AG08395 (cell line): ENCODE measurements around the gene OAT.

Experiments used
- DNase-seq: peaks from one replicate; pipeline ENCODE4 v3.0.0; 2012; ENCODE audit warnings: mixed read lengths, low spot score

The OAT gene

DNA sequence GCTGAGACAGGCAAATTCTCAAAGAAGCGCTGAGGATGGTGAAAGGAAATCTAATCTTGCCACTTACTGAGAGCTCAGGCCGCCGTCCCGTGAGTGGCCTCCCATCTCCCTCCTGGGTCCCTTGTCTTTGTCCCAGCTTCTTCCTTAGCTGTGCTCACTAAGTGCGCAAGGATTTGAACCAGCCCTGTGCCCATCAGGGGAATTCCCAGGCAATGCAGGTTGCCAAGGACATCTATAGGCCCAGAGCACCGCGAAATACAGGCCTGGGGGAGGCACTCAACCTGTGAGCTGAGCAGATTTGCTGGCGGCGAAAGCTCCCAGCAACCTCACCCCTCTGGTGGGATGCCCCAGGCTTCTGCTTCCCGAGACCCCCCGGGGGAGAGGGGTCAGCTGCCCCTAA is 64.8 kb downstream of the OAT start:
- no peak for DNase-seq

DNA sequence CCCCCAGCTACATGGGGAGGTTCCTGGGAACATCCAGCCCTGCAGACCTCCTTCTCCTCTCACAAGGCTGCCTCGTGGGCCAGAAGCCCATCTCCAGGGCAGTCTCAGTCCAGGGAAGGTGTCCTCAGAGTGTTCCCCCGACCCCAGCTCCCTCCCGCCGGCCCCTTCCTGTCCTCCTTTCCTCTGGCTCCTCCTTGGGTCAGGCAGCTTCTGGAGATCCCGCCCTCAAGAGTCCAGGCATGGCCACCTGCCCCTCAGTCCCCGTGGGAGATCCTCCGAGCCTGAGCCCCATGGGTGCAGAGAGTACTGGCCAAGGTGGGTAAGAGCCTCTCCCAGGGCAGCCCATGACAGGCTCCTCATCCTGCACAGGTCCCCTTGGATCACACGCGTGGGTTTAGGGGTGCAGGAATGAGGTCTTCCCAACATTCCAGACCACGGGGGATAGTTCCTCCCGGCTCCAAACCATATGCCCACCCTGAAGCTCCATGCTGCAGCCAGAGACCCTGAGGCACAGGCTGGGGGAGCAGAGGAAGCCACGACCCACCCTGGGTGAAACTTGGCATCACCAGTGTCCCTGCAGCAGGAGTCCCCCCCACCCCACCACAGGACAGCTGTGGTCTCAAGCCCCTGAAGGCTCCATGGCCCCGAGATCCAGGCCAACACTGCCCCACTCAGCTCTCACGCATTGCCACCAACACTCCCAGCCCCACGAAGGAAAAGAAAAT is 65.5 kb downstream of the OAT start:
- DNase-seq = no peak

DNA sequence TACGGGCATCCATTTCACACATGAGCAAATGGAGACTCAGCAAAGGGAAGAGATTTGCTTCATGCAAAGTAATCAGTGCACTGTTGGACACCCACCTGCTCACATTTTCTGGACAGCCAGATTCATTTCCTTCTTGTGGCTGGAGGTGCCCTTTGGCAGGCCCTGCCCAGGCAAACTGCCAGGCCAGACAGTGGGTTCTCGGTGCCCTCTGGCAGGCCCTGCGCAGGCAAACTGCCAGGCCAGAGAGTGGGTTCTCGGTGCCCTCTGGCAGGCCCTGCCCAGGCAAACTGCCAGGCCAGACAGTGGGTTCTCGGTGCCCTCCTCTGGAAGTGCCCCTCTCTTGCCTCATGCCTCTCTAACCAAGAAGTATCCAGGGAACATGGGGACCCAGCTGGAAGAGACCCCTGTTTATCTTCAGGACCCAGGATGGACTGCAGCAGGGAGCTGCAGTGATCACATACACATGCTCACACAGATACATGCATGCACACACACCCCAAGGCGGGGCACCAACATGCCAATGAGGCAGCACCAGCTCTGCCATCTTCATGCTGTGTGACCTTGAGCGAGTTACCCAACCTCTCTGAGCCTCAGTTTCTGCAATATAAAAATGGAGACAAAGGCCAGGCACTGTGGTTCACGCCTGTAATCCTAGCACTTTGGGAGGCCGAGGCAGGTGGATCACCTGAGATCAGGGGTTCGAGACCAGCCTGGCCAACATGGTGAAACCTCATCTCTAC is 67.1 kb downstream of the OAT start:
- no peak for DNase-seq

DNA sequence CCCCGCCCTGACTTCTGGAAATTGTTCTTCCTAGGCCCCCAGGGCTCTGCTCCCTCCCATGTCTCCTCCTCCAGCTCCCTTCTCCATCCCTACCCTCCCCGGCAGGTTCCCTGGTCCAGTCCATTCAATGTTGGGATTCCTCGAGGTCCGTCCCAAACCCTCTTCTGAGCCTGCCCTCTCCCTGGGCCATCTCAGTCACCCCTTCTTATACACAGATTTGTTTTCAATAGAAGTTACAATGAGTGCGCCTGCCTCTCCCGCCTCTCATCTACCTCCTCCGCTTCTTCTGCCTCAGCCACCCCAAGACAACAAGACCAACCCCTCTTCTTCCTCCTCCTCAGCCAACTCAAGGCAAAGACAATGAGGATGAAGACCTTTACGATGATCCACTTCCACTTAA is 67.9 kb downstream of the OAT start:
- DNase-seq = no peak

DNA sequence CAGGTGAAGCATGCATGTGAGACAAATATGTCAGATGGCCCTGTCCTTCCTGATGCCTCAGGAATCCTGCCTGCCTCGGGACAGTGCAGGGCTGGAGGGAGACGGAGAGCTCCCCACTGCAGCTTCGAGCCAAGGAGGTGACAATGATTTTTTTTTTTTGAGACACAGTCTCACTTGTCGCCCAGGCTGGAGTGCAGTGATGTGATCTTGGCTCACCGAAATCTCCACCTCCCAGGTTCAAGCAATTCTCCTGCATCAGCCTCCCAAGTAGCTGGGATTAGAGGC is 68.8 kb downstream of the OAT start:
- no peak for DNase-seq

DNA sequence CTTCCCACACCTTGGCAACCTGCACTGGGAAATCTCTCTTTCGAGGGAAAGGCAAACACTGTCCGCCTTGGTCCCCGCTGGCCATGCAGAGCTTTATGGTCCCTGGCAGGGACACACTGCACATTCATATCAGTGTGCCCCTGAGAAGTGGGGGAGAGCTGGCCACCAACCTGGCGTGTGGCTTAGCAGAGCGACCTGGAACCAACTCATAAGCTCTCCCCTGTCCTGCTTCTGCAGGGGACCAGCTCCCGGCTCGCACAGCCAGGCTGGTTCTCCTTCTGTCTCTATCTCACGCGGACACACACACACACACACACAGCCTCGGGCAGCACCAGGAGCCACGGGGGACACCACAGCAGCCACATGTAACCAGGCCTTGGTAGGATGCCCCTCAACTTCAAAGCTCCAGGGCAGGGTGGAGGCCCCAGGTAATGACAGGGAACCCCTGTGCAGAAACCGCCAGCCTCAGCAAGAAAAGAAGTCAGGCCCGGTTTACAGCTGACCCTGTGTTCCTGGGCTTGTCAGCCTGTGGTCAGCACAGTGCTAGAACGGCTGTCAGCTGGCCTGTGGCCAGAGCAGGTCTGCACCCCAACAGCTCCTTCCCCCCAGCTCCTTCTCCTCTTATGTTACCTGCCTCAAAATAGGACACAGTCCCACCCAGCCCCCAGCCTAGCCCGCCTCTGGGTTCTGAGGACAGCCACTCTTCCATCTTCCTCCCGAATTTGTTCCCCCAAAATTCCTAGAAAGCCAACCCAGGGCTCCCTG is 69.3 kb downstream of the OAT start:
- DNase-seq = no peak

DNA sequence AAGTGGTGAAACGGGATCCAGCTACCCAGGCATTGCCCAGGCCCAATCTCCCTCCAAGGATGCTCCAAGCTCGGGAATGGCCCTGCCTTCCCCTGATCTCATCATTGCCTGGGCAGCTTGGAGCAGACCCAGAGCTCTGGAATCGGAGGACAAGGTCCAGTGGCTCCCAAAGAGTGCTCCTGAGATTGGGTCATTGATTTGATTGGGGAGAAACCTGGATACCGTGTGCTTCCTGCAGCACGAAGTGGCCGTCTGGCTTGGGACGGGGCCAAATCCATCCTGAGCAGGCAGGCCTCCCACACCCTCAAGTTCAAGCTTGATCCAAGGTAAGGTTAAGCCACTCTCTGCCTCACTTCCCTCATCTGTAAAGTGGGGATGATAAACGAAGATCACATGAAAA is 69.9 kb downstream of the OAT start:
- DNase-seq = no peak

DNA sequence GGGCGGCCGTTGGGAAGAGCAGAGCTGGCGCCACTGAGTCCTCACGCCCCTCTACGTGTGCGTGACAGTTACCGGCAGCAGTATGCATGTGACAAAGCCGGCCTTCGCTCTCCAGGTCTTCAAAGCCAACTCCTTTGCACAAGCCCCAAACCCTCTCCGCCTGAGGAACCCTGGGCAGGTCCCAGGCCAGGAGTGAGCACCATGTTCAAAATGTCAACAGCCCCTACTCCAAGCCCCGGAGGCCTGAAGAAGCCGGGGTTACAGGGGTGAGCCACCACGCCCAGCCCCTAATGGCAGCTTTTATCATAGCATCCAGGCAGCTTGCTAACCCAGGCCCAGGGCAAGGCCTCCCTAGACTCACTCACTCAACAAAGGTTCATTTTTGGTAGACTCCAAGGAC is 70.8 kb downstream of the OAT start:
- DNase-seq = no peak
